A549 treated with dexamethasone at 1 μM for 4 hours (cell line): Measurements from ENCODE around the gene DHX32. TPM values are rescaled to one million over a fixed set of nuclear protein-coding genes. Genes with fewer than 3 reads are reported as not detected.

ENCODE experiments used
- total RNA-seq: library from RNA; stranded (reverse); fragments of 200-300 nt; extraction: Qiagen RNA extraction; gene quantifications from 5 replicates; pipeline ENCODE4 v1.2.3, GENCODE V29; 2022

DHX32 gene
- total RNA-seq: 25.8 to 34.8 TPM (median 31.9 TPM) in 5 replicates

GRCh38 chr10:125881192-125881591 is at the start of gene DHX32:
TSS of gene DHX32 (minus strand) at chr10:125881292. CDS start at chr10:125880824, 468 bp downstream.

DNA sequence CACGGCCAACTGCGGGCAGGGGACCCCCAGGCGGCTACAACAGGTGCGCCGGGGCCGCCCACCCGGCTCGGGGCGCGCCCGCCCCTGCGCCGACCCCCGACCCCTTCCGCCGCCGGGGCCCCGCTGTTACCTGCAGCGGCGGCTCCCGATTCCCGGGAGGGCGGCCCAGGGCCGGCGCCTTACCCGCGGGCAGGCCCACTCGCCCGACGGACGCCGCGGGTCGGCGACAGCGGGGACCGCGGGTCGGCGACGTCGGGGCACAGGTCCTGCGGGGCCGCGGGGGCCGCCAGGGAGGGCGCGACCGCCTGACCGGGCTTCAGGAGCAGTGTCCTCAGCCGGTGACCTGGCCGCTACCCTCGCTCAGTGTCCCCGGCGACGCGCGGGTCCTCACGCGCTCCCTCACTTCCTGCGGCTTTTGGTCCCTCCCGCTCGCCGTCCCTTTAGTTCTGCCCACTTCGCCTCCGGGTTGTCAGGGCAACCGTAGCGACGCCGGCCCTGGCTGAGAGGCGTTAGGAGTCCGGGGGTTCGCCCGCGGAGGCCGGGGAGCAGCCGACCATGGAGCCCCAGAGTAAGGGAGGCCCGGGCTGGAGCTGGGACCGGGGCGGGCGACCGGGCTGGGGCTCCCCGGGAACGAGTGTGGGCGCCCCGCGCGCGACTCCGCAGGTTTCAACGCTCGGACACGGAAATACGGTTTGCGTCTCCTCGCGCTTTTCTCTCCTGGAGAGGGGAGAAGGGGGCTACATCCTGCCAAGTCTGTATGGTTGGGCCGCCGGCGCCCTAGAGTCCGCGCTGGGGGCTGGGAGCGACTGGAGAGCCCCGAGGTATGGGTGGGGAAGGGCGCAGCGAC is 15.2 kb upstream of the DHX32 start, which contains the start of gene FANK1:
Gene FANK1, plus strand, starts transcription at position 477 of the 847 bp plus-strand sequence. Its CDS starts 79 bp downstream, at position 556.

DNA sequence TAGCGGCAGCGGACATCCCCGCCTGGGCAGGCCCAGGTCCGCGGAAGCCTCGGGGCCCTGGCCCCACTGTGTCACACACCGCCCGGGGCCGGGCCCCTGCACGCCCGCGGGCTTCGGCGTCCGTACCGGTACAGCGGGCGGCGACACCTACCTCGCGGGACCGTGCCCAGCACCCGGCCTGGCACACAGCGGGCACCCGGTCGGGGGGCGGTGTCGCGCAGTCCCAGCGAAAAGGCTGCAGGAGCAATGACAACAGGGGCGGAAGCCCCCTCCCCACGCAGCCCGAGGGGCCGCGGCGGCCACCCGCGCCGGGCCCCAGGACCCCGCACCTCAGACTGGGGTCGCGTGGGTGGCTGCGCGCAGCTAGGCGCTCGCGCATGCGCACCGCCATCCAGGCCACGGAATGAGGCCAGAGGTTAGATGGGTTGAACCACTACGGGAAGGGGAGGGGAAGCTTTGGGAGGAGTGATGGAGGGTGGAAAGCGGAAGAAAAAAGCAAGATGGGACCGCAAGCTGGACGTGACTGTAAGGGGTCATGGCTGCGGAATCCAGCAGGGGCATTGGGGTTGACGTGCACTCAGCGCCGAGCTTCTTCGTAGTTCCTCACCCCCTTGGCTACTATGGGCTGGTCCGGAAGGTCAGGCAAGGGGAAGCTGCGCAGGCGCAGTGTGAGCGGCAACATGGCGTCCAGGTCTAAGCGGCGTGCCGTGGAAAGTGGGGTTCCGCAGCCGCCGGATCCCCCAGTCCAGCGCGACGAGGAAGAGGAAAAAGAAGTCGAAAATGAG is 58.0 kb downstream of the DHX32 start, which contains the start of the genes BCCIP and UROS:
Gene BCCIP, plus strand, starts transcription at position 669 of the 785 bp plus-strand sequence. Its CDS starts 12 bp downstream, at position 681.
Gene UROS, minus strand, starts transcription at position 381 of the 785 bp plus-strand sequence. CDS start 6,759 bp downstream, outside the sequence.

Other genes with a start within 250 kb of the DHX32 start
- gene TEX36, start 198.1 kb downstream of the DHX32 start, total RNA-seq: not detected in 5 replicates
- gene EDRF1, start 161.6 kb downstream of the DHX32 start, total RNA-seq: 10.2 to 17.6 TPM (median 16.2 TPM) in 5 replicates
- not detected in 5 replicates for gene MMP21, start 105.5 kb downstream of the DHX32 start, total RNA-seq
- gene UROS, start 58.0 kb downstream of the DHX32 start, total RNA-seq: 55.1 to 58.5 TPM (median 57.8 TPM) in 5 replicates
- 96.4 to 134 TPM (median 110 TPM) in 5 replicates for gene BCCIP, start 57.7 kb downstream of the DHX32 start, total RNA-seq
- gene FANK1, start 15.3 kb upstream of the DHX32 start, total RNA-seq: 1.9 to 3.2 TPM (median 2.4 TPM) in 5 replicates